Measurements from ENCODE around the gene WFDC2.

Gene WFDC2

DNA sequence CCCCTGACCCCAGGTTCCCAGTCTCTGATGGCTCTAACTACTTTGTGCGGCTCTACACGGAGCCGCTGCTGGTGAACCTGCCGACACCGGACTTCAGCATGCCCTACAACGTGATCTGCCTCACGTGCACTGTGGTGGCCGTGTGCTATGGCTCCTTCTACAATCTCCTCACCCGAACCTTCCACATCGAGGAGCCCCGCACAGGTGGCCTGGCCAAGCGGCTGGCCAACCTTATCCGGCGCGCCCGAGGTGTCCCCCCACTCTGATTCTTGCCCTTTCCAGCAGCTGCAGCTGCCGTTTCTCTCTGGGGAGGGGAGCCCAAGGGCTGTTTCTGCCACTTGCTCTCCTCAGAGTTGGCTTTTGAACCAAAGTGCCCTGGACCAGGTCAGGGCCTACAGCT is 44.0 kb upstream of the WFDC2 start:
- TF ChIP-seq TCF4 (CRISPR knock-in tag; IDR thresholded peaks at IDR 0.05; ENCODE audit: borderline replicate concordance) (no peak), BACH2 (CRISPR knock-in tag; IDR thresholded peaks at IDR 0.05; ENCODE audit: borderline replicate concordance) (no peak), ZC3H10 (CRISPR knock-in tag; IDR thresholded peaks at IDR 0.05) (no peak), RARB (CRISPR knock-in tag; IDR thresholded peaks at IDR 0.05) (no peak), GLIS3 (CRISPR knock-in tag; IDR thresholded peaks at IDR 0.05) (no peak), SNAI2 (CRISPR knock-in tag; IDR thresholded peaks at IDR 0.05) (no peak), ZFP30 (CRISPR knock-in tag; IDR thresholded peaks at IDR 0.05) (no peak), ZFP3 (CRISPR knock-in tag; IDR thresholded peaks at IDR 0.05) (no peak)
- TF ChIP-seq, protein P1, sequence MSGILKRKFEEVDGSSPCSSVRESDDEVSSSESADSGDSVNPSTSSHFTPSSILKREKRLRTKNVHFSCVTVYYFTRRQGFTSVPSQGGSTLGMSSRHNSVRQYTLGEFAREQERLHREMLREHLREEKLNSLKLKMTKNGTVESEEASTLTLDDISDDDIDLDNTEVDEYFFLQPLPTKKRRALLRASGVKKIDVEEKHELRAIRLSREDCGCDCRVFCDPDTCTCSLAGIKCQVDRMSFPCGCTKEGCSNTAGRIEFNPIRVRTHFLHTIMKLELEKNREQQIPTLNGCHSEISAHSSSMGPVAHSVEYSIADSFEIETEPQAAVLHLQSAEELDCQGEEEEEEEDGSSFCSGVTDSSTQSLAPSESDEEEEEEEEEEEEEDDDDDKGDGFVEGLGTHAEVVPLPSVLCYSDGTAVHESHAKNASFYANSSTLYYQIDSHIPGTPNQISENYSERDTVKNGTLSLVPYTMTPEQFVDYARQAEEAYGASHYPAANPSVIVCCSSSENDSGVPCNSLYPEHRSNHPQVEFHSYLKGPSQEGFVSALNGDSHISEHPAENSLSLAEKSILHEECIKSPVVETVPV (CRISPR knock-in tag; IDR thresholded peaks at IDR 0.05): no peak
- TF ChIP-seq, protein P2, sequence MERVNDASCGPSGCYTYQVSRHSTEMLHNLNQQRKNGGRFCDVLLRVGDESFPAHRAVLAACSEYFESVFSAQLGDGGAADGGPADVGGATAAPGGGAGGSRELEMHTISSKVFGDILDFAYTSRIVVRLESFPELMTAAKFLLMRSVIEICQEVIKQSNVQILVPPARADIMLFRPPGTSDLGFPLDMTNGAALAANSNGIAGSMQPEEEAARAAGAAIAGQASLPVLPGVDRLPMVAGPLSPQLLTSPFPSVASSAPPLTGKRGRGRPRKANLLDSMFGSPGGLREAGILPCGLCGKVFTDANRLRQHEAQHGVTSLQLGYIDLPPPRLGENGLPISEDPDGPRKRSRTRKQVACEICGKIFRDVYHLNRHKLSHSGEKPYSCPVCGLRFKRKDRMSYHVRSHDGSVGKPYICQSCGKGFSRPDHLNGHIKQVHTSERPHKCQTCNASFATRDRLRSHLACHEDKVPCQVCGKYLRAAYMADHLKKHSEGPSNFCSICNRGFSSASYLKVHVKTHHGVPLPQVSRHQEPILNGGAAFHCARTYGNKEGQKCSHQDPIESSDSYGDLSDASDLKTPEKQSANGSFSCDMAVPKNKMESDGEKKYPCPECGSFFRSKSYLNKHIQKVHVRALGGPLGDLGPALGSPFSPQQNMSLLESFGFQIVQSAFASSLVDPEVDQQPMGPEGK (CRISPR knock-in tag; IDR thresholded peaks at IDR 0.05; ENCODE audit: borderline replicate concordance): no peak
- TF ChIP-seq, protein P3, sequence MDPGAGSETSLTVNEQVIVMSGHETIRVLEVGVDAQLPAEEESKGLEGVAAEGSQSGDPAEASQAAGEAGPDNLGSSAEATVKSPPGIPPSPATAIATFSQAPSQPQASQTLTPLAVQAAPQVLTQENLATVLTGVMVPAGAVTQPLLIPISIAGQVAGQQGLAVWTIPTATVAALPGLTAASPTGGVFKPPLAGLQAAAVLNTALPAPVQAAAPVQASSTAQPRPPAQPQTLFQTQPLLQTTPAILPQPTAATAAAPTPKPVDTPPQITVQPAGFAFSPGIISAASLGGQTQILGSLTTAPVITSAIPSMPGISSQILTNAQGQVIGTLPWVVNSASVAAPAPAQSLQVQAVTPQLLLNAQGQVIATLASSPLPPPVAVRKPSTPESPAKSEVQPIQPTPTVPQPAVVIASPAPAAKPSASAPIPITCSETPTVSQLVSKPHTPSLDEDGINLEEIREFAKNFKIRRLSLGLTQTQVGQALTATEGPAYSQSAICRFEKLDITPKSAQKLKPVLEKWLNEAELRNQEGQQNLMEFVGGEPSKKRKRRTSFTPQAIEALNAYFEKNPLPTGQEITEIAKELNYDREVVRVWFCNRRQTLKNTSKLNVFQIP (CRISPR knock-in tag; IDR thresholded peaks at IDR 0.05; ENCODE audit: borderline replicate concordance, low read depth): no peak
- ATAC-seq: no peak

DNA sequence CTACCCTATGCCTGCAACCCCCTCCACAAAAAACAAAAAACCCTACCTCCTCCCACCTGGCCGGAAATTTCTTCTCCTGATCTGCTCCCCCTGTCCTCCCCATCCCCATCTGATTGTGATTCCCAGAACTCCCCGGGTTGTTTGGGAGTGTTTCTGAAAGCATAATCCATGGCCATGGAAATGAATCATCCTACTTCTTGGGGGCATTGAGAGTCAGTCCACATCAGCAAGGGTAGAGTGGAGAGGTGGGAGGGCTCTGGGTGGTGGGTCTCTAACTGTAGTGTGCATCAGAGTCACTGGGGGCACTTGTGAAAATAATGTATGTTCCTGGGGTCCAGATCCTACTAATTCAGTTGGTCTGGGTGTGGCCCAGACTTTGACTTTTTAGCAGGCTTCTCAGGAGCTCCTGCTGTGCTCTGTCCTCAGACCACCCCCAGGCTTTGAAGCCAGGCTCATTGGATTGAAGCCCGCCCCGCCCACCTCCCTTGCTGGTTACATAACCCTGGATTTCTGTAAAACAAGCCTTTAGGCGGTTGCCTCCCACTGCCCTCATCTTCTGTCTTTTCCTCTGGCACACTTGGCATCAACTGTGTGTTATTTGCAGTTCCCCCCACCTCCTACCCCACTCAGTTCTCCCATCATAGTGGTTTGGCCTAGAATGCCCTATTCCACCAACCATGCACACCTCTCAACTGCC is 43.1 kb upstream of the WFDC2 start:
- ATAC-seq: no peak; the same call in 2 of the 3 replicates
- TF ChIP-seq, protein P4, sequence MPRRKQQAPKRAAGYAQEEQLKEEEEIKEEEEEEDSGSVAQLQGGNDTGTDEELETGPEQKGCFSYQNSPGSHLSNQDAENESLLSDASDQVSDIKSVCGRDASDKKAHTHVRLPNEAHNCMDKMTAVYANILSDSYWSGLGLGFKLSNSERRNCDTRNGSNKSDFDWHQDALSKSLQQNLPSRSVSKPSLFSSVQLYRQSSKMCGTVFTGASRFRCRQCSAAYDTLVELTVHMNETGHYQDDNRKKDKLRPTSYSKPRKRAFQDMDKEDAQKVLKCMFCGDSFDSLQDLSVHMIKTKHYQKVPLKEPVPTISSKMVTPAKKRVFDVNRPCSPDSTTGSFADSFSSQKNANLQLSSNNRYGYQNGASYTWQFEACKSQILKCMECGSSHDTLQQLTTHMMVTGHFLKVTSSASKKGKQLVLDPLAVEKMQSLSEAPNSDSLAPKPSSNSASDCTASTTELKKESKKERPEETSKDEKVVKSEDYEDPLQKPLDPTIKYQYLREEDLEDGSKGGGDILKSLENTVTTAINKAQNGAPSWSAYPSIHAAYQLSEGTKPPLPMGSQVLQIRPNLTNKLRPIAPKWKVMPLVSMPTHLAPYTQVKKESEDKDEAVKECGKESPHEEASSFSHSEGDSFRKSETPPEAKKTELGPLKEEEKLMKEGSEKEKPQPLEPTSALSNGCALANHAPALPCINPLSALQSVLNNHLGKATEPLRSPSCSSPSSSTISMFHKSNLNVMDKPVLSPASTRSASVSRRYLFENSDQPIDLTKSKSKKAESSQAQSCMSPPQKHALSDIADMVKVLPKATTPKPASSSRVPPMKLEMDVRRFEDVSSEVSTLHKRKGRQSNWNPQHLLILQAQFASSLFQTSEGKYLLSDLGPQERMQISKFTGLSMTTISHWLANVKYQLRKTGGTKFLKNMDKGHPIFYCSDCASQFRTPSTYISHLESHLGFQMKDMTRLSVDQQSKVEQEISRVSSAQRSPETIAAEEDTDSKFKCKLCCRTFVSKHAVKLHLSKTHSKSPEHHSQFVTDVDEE (CRISPR knock-in tag; IDR thresholded peaks at IDR 0.05): no peak
- no peak for TF ChIP-seq ZNF8 (CRISPR knock-in tag; IDR thresholded peaks at IDR 0.05)

DNA sequence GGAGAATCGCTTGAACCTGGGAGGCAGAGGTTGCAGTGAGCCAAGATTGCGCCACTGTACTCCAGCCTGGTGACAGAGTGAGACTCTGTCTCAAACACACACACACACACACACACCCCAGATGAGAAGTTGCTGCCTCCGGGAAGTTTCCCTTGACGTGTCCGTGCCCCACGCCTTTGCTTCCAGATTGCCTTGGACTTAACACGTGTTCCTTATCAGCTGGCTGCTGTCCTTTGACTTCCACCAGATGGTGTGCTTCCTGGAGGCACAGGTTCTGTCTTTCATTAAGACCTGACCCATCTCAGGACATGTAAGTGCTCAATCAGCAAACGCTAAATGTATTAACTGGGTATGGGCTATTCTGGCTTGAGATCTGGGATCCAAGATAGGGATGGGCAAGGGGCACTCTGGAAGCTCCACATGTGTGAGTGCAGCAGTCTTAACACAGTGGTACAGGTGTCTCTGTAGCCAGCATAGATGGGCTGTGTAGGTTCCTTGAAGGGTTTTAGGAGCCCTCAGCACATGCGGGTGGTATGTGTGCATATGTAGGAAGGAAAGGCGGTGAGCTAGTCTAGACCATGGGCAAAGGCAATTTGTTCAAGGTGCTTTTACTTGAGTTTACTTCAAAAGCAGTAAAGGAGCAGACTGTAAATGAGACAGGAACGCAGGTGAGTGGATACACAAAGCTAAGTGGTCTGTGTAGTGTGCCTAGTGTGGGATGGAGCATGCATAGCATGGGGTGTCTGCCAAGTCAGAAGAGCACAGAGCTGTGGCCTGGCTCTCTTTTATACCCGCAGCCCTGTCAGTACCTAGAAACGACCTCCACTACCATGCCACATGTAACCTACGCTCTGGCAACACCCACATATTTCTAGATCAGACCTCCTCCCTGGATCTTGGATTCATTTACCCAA is 42.1 kb upstream of the WFDC2 start:
- peak; percentile 60 for ATAC-seq

More for the DNA sequence above, 42.1 kb upstream of the WFDC2 start:
- TF ChIP-seq, protein P4 (CRISPR knock-in tag; IDR thresholded peaks at IDR 0.05): peak; percentile 70; the same call in 1 of the 2 replicates
- peak; percentile 94 for TF ChIP-seq TCF4 (CRISPR knock-in tag; IDR thresholded peaks at IDR 0.05; ENCODE audit: borderline replicate concordance)
- TF ChIP-seq ARNTL (CRISPR knock-in tag; IDR thresholded peaks at IDR 0.05; ENCODE audit: borderline replicate concordance, low read depth): no peak

Data from SK-N-SH treated with all-trans-retinoic acid at 6 μM for 48 hours (cell line).